Uterus (tissue), 2 donors: ENCODE measurements around the gene ZNF497.

Experiments used
- CTCF ChIP-seq, 4 experiments: fragments of 200-600 bp in 2 of 4; fragments of 450-650 bp in 2 of 4; sonication (generic) in 2 of 4; IDR thresholded peaks; one replicate each; pipeline ENCODE4 v1.5.1; 2016 to 2019; ENCODE audit warnings: antibody characterized with exemption in 4 of 4, mild to moderate bottlenecking in 2 of 4, moderate library complexity in 1 of 4
- POLR2A ChIP-seq, 2 donors: fragments of 450-650 bp; IDR thresholded peaks; one replicate each; pipeline ENCODE4 v1.6.1; 2016; ENCODE audit warnings: antibody characterized with exemption in 2 of 2, mild to moderate bottlenecking in 1 of 2, moderate library complexity in 1 of 2

GRCh38 chr19:58357481-58358145 is 4.9 kb downstream of the ZNF497 start:
- no peak for TF ChIP-seq CTCF (IDR thresholded peaks at IDR 0.05)
- no peak for TF ChIP-seq POLR2A (IDR thresholded peaks at IDR 0.05)
